Adrenal gland (tissue), 5 donors: ENCODE measurements around the gene PRKG1.

Experiments used
- POLR2A ChIP-seq, 2 donors: fragments of 450-650 bp; IDR thresholded peaks; one replicate each; pipeline ENCODE4 v1.6.1; 2017; ENCODE audit warnings: antibody characterized with exemption in 2 of 2, mild to moderate bottlenecking in 2 of 2, moderate library complexity in 1 of 2
- TF ChIP-seq, protein P1 (sequence below), 6 experiments: fragments of 450-650 bp in 4 of 6; fragments of 200-600 bp in 2 of 6; sonication (generic) in 1 of 6; IDR thresholded peaks; 1 replicate in 5 of 6; 2 replicates in 1 of 6; pipeline versions ENCODE4 v1.5.1 to v1.8.0; 2016 to 2021; ENCODE audit warnings: antibody characterized with exemption in 6 of 6, mild to moderate bottlenecking in 2 of 6, moderate library complexity in 1 of 6
- donor health status: DM: no; HTN: no; CAD: no.

DNA sequence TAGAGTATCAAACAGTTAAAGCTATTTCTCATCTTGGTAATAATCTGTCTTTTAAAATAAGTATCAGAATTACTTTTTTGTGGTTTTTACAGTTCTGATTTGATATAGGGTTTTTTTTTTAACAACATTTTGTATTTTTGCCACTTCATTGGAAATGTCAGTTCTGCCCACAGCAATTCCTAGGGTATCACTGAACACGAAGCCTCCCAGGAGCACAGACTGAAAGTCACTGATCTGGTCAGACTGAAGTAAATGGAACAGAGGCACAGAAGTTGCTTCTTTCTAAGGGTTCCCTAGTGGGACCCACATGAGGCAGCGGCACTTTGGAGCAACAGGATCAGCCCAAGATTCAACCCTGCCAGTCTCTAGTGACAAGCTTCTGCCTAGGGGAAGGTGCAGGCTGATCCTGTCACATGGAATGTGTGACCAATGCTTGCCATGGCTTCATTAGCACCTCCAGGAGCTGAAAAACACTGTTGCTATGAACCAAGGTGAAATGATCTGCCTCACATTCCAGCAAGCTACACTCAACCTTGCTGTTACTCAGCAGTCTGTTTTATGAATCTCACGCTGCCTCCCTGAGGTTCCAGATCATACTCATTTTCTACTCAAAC lies 898.6 kb downstream of the PRKG1 start:
- TF ChIP-seq POLR2A (IDR thresholded peaks at IDR 0.05) = no peak
- TF ChIP-seq, protein P1, sequence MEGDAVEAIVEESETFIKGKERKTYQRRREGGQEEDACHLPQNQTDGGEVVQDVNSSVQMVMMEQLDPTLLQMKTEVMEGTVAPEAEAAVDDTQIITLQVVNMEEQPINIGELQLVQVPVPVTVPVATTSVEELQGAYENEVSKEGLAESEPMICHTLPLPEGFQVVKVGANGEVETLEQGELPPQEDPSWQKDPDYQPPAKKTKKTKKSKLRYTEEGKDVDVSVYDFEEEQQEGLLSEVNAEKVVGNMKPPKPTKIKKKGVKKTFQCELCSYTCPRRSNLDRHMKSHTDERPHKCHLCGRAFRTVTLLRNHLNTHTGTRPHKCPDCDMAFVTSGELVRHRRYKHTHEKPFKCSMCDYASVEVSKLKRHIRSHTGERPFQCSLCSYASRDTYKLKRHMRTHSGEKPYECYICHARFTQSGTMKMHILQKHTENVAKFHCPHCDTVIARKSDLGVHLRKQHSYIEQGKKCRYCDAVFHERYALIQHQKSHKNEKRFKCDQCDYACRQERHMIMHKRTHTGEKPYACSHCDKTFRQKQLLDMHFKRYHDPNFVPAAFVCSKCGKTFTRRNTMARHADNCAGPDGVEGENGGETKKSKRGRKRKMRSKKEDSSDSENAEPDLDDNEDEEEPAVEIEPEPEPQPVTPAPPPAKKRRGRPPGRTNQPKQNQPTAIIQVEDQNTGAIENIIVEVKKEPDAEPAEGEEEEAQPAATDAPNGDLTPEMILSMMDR (IDR thresholded peaks at IDR 0.05) = no peak
